CD8-positive, alpha-beta memory T cell (primary cell): ENCODE results near the gene AIF1L. TPM values are rescaled to one million over a fixed set of nuclear protein-coding genes. Genes with fewer than 3 reads are reported as not detected.

ENCODE experiments used
- CTCF ChIA-PET: fragments of 350-600 bp; sonication (Branson Sonifier 250); formaldehyde crosslinking; loops from one replicate; lab custom pipeline; 2021; ENCODE audit warnings: antibody characterized with exemption; lab: Charles Lee
- POLR2A ChIA-PET: fragments of 350-600 bp; sonication (Branson Sonifier 250); formaldehyde crosslinking; loops from one replicate; lab custom pipeline; 2021; ENCODE audit warnings: antibody characterized with exemption; lab: Charles Lee
- DNase-seq, 5 donors: peaks; one replicate each; pipeline versions ENCODE4 v3.0.0 to v3.0.0-alpha.2; 2020 to 2022; ENCODE audit warnings: mixed read lengths in 1 of 5
- H3K27ac ChIP-seq: one replicate; pipeline ENCODE4 v1.7.0; 2013; ENCODE audit warnings: low read depth, mild to moderate bottlenecking, low read length, moderate library complexity
- H3K27me3 ChIP-seq: 2 replicates; pipeline ENCODE4 v1.7.0; 2013; ENCODE audit warnings: low read length, mild to moderate bottlenecking; ENCODE audit not compliant: insufficient read depth, poor library complexity, severe bottlenecking
- H3K36me3 ChIP-seq: 2 replicates; pipeline ENCODE4 v1.7.0; 2013; ENCODE audit warnings: mild to moderate bottlenecking, low read length, moderate library complexity; ENCODE audit not compliant: insufficient read depth
- H3K4me1 ChIP-seq: 2 replicates; pipeline ENCODE4 v1.7.0; 2013; ENCODE audit warnings: mild to moderate bottlenecking, low read length, moderate library complexity; ENCODE audit not compliant: insufficient read depth
- H3K4me3 ChIP-seq: 2 replicates; pipeline ENCODE4 v1.7.0; 2013; ENCODE audit warnings: mild to moderate bottlenecking, low read length
- H3K9me3 ChIP-seq: 2 replicates; pipeline ENCODE4 v1.7.0; 2013; ENCODE audit warnings: mild to moderate bottlenecking, low read length
- H3K27ac Mint-ChIP-seq, 8 donors: one replicate each; pipeline ENCODE4 v1.8.0; 2020 to 2021; ENCODE audit warnings: mixed read lengths in 8 of 8, mild to moderate bottlenecking in 6 of 8, inconsistent platforms in 3 of 8, moderate library complexity in 3 of 8
- H3K27me3 Mint-ChIP-seq, 2 donors: one replicate each; pipeline ENCODE4 v1.8.0; 2020 to 2021; ENCODE audit warnings: mixed read lengths in 2 of 2, mild to moderate bottlenecking in 1 of 2, moderate library complexity in 1 of 2
- H3K36me3 Mint-ChIP-seq, 3 donors: one replicate each; pipeline ENCODE4 v1.8.0; 2020 to 2021; ENCODE audit warnings: mixed read lengths in 3 of 3, inconsistent platforms in 1 of 3, mild to moderate bottlenecking in 1 of 3
- H3K4me1 Mint-ChIP-seq, 3 donors: one replicate each; pipeline ENCODE4 v1.8.0; 2020 to 2021; ENCODE audit warnings: mixed read lengths in 3 of 3, inconsistent platforms in 1 of 3, mild to moderate bottlenecking in 1 of 3
- H3K4me3 Mint-ChIP-seq, 7 donors: one replicate each; pipeline ENCODE4 v1.8.0; 2020 to 2021; ENCODE audit warnings: mixed read lengths in 7 of 7, mild to moderate bottlenecking in 6 of 7, moderate library complexity in 4 of 7, inconsistent platforms in 2 of 7
- H3K9me3 Mint-ChIP-seq, 5 donors: one replicate each; pipeline ENCODE4 v1.8.0; 2020 to 2022; ENCODE audit warnings: mixed read lengths in 5 of 5, mild to moderate bottlenecking in 3 of 5, moderate library complexity in 2 of 5, inconsistent platforms in 1 of 5
- polyA plus RNA-seq: library from polyadenylated mRNA; unstranded; fragments of 300-500 nt; fragmentation: Illumina TruSeq; gene quantifications from one replicate; pipeline ENCODE4 v1.2.3, GENCODE V29; 2021
- total RNA-seq, 2 experiments: library from RNA; stranded (reverse); gene quantifications; one replicate each; pipeline ENCODE4 v1.2.3, GENCODE V29; 2021

Gene AIF1L
- total and polyA plus RNA-seq, 3 experiments from 2014 or later, result 0.27 to 0.48 TPM; not detected in 1

- CTCF ChIA-PET, result no interaction called here
- Histone ChIP-seq H3K36me3 (no peaks in the 10 kb centered on the region), H3K9me3 (no peaks in the 10 kb centered on the region), H3K27ac (no peak overlapping the region), H3K4me3 (no peak overlapping the region), H3K27me3 (peaks cover 30% of the 10 kb centered on the region), H3K4me1 (no peaks in the 10 kb centered on the region)
- no peak overlapping the region for H3K4me3 Mint-ChIP-seq
- H3K4me1 Mint-ChIP-seq, result no peaks in the 10 kb centered on the region
- peaks cover 3 to 5% of the 10 kb centered on the region in 2 donors for H3K27me3 Mint-ChIP-seq
- H3K27ac Mint-ChIP-seq, result no peak overlapping the region
- DNase-seq, result no peak
- peaks cover 0 to 3% (median 0%) of the 10 kb centered on the region in 5 donors for H3K9me3 Mint-ChIP-seq
- POLR2A ChIA-PET, result no interaction called here
- no peaks in the 10 kb centered on the region for H3K36me3 Mint-ChIP-seq
Observed at GRCh38 chr9:131069699-131070098, 26.6 kb upstream of the AIF1L start.

- H3K4me1 ChIP-seq, result no peaks in the 10 kb centered on the region
- no peaks in the 10 kb centered on the region for H3K9me3 ChIP-seq
- no peak overlapping the region for H3K4me3 ChIP-seq
- no peaks in the 10 kb centered on the region for H3K36me3 ChIP-seq
- Mint-ChIP-seq H3K9me3 (no peaks in the 10 kb centered on the region), H3K27me3 (peaks cover 3 to 5% of the 10 kb centered on the region in 2 donors), H3K27ac (no peak overlapping the region), H3K4me3 (no peak overlapping the region), H3K36me3 (no peaks in the 10 kb centered on the region), H3K4me1 (no peaks in the 10 kb centered on the region)
- DNase-seq, result no peak
- ChIA-PET POLR2A (no interaction called here), CTCF (no interaction called here)
- peaks cover 33% of the 10 kb centered on the region for H3K27me3 ChIP-seq
- no peak overlapping the region for H3K27ac ChIP-seq
Observed at GRCh38 chr9:131072107-131072870, 24.0 kb upstream of the AIF1L start.

GRCh38 chr9:131072871-131073237 lies 23.5 kb upstream of the AIF1L start:
- peaks cover 33% of the 10 kb centered on the region for H3K27me3 ChIP-seq
- no peak for DNase-seq
- Mint-ChIP-seq H3K4me3 (no peak overlapping the region), H3K27ac (no peak overlapping the region), H3K9me3 (no peaks in the 10 kb centered on the region), H3K36me3 (no peaks in the 10 kb centered on the region), H3K4me1 (no peaks in the 10 kb centered on the region), H3K27me3 (peaks cover 0 to 5% of the 10 kb centered on the region in 2 donors)
- no peak overlapping the region for H3K4me3 ChIP-seq
- no peaks in the 10 kb centered on the region for H3K9me3 ChIP-seq
- ChIA-PET POLR2A (no interaction called here), CTCF (no interaction called here)
- H3K4me1 ChIP-seq, result no peaks in the 10 kb centered on the region
- H3K27ac ChIP-seq, result no peak overlapping the region
- no peaks in the 10 kb centered on the region for H3K36me3 ChIP-seq

GRCh38 chr9:131076347-131077195 lies 19.8 kb upstream of the AIF1L start:
- ChIA-PET POLR2A (no interaction called here), CTCF (no interaction called here)
- Mint-ChIP-seq H3K36me3 (no peaks in the 10 kb centered on the region), H3K9me3 (no peaks in the 10 kb centered on the region), H3K27ac (no peak overlapping the region), H3K4me3 (no peak overlapping the region), H3K27me3 (no peaks in the 10 kb centered on the region), H3K4me1 (no peaks in the 10 kb centered on the region)
- no peak overlapping the region for H3K4me3 ChIP-seq
- no peaks in the 10 kb centered on the region for H3K36me3 ChIP-seq
- H3K4me1 ChIP-seq, result no peaks in the 10 kb centered on the region
- no peak for DNase-seq
- H3K27me3 ChIP-seq, result peaks cover 36% of the 10 kb centered on the region
- no peak overlapping the region for H3K27ac ChIP-seq
- H3K9me3 ChIP-seq, result no peaks in the 10 kb centered on the region

GRCh38 chr9:131078427-131079366 lies 17.6 kb upstream of the AIF1L start:
- Mint-ChIP-seq H3K36me3 (no peaks in the 10 kb centered on the region), H3K4me1 (no peaks in the 10 kb centered on the region), H3K27me3 (no peaks in the 10 kb centered on the region), H3K27ac (no peak overlapping the region), H3K9me3 (no peaks in the 10 kb centered on the region), H3K4me3 (no peak overlapping the region)
- Histone ChIP-seq H3K36me3 (no peaks in the 10 kb centered on the region), H3K27ac (no peak overlapping the region), H3K4me1 (no peaks in the 10 kb centered on the region), H3K27me3 (peaks cover 27% of the 10 kb centered on the region), H3K9me3 (no peaks in the 10 kb centered on the region), H3K4me3 (no peak overlapping the region)
- no peak for DNase-seq
- ChIA-PET POLR2A (no interaction called here), CTCF (no interaction called here)

GRCh38 chr9:131080589-131080988 lies 15.7 kb upstream of the AIF1L start:
- Histone ChIP-seq H3K4me3 (no peak overlapping the region), H3K9me3 (no peaks in the 10 kb centered on the region), H3K36me3 (no peaks in the 10 kb centered on the region), H3K4me1 (no peaks in the 10 kb centered on the region), H3K27ac (no peak overlapping the region), H3K27me3 (peaks cover 35% of the 10 kb centered on the region)
- H3K4me3 Mint-ChIP-seq, result no peak overlapping the region
- H3K27me3 Mint-ChIP-seq, result peaks cover 0 to 1% of the 10 kb centered on the region in 2 donors
- no peaks in the 10 kb centered on the region for H3K36me3 Mint-ChIP-seq
- DNase-seq, result no peak
- ChIA-PET CTCF (no interaction called here), POLR2A (no interaction called here)
- no peaks in the 10 kb centered on the region for H3K4me1 Mint-ChIP-seq
- H3K9me3 Mint-ChIP-seq, result no peaks in the 10 kb centered on the region
- no peak overlapping the region for H3K27ac Mint-ChIP-seq

- no peaks in the 10 kb centered on the region for H3K4me1 Mint-ChIP-seq
- no peaks in the 10 kb centered on the region for H3K36me3 Mint-ChIP-seq
- CTCF ChIA-PET, result no interaction called here
- Histone ChIP-seq H3K4me1 (no peaks in the 10 kb centered on the region), H3K27me3 (peaks cover 34% of the 10 kb centered on the region), H3K27ac (no peak overlapping the region), H3K4me3 (no peak overlapping the region), H3K36me3 (no peaks in the 10 kb centered on the region), H3K9me3 (no peaks in the 10 kb centered on the region)
- POLR2A ChIA-PET, result no interaction called here
- no peak for DNase-seq
- H3K4me3 Mint-ChIP-seq, result no peak overlapping the region
- H3K9me3 Mint-ChIP-seq, result no peaks in the 10 kb centered on the region
- no peak overlapping the region for H3K27ac Mint-ChIP-seq
- H3K27me3 Mint-ChIP-seq, result peaks cover 0 to 6% of the 10 kb centered on the region in 2 donors
Observed at GRCh38 chr9:131081868-131082267, 14.5 kb upstream of the AIF1L start.
